B cell (primary cell): ENCODE measurements around the gene PTPRN2. TPM values are rescaled to one million over a fixed set of nuclear protein-coding genes. Genes with fewer than 3 reads are reported as not detected.

Experiments
- ATAC-seq: fragments of 200-7000 bp; cut with Tn5 transposase; one replicate; pipeline ENCODE4 v1.10.0; 2021; ENCODE audit warnings: low read depth, mild to moderate bottlenecking, moderate number of reproducible peaks, moderate library complexity
- CTCF ChIA-PET: fragments of 350-600 bp; sonication (Branson Sonifier 250); formaldehyde crosslinking; loops from one replicate; lab custom pipeline; 2021; ENCODE audit warnings: antibody characterized with exemption, inconsistent platforms; lab: Charles Lee
- POLR2A ChIA-PET: fragments of 350-600 bp; sonication (Branson Sonifier 250); formaldehyde crosslinking; loops from one replicate; lab custom pipeline; 2021; ENCODE audit warnings: antibody characterized with exemption; lab: Charles Lee
- DNase-seq: peaks from one replicate; pipeline ENCODE4 v3.0.0; 2013
- H2AFZ ChIP-seq: 2 replicates; pipeline ENCODE4 v1.6.1; 2012; ENCODE audit warnings: mild to moderate bottlenecking, low read depth, low read length; ENCODE audit not compliant: insufficient read depth, poor library complexity, severe bottlenecking
- H3K27ac ChIP-seq, 2 donors: 1 replicate in 1 of 2; 2 replicates in 1 of 2; pipeline ENCODE4 v1.5.1; 2012 to 2013; ENCODE audit warnings: low read length in 2 of 2, mild to moderate bottlenecking in 2 of 2, moderate library complexity in 1 of 2
- H3K27me3 ChIP-seq, 4 experiments: fragments of 200-600 bp in 1 of 4; sonication (generic) in 1 of 4; replicated peaks in 1 of 4; 1 replicate in 2 of 4; 2 replicates in 2 of 4; pipeline versions ENCODE4 v1.6.1 to v1.7.0; 2013 to 2016; ENCODE audit warnings: low read length in 3 of 4, mild to moderate bottlenecking in 2 of 4, mixed read lengths in 1 of 4, moderate library complexity in 1 of 4; ENCODE audit not compliant: insufficient read depth in 4 of 4, control insufficient read depth in 3 of 4; ENCODE audit errors: control extremely low read depth in 1 of 4
- H3K36me3 ChIP-seq, 2 experiments: replicated peaks in 1 of 2; 1 replicate in 1 of 2; 2 replicates in 1 of 2; pipeline versions ENCODE4 v1.6.1 to v1.7.1; 2013; ENCODE audit warnings: low read length in 1 of 2; ENCODE audit not compliant: insufficient read depth in 2 of 2, control insufficient read depth in 1 of 2; ENCODE audit errors: control extremely low read depth in 1 of 2, extremely low read depth in 1 of 2
- H3K4me1 ChIP-seq, 2 donors: fragments of 200-600 bp in 1 of 2; sonication (generic) in 1 of 2; 1 replicate in 1 of 2; 2 replicates in 1 of 2; pipeline versions ENCODE4 v1.5.1 to v1.6.1; 2013 to 2017; ENCODE audit warnings: low read length in 2 of 2; ENCODE audit not compliant: control insufficient read depth in 2 of 2, insufficient read depth in 2 of 2
- H3K4me2 ChIP-seq: replicated peaks from 2 replicates; pipeline ENCODE3; 2012; ENCODE audit warnings: mild to moderate bottlenecking, low read depth, low read length; ENCODE audit not compliant: poor library complexity, severe bottlenecking
- H3K4me3 ChIP-seq, 5 experiments: fragments of 200-600 bp in 1 of 5; sonication (generic) in 1 of 5; 1 replicate in 3 of 5; 2 replicates in 2 of 5; pipeline versions ENCODE4 v1.5.1 to v1.7.0; 2011 to 2016; ENCODE audit warnings: low read length in 4 of 5, mild to moderate bottlenecking in 4 of 5, low read depth in 2 of 5, control low read depth in 1 of 5, moderate library complexity in 1 of 5; ENCODE audit not compliant: insufficient read depth in 1 of 5; ENCODE audit errors: control extremely low read depth in 1 of 5, extremely low read depth in 1 of 5
- H3K79me2 ChIP-seq: fragments of 200-600 bp; sonication (generic); one replicate; pipeline ENCODE4 v1.6.0; 2016; ENCODE audit warnings: low read length; ENCODE audit not compliant: control insufficient read depth, insufficient read depth
- H3K9ac ChIP-seq: fragments of 200-600 bp; sonication (generic); 2 replicates; pipeline ENCODE4 v1.6.1; 2017; ENCODE audit warnings: mild to moderate bottlenecking, low read length, moderate library complexity
- H3K9me3 ChIP-seq, 3 donors: one replicate each; pipeline versions ENCODE4 v1.6.1 to v1.7.1; 2013; ENCODE audit warnings: low read length in 2 of 3; ENCODE audit not compliant: control insufficient read depth in 2 of 3, insufficient read depth in 1 of 3; ENCODE audit errors: control extremely low read depth in 1 of 3
- H4K20me1 ChIP-seq: 2 replicates; pipeline ENCODE4 v1.6.0; 2012; ENCODE audit warnings: mild to moderate bottlenecking, low read length; ENCODE audit not compliant: insufficient read depth, control insufficient read depth, poor library complexity, severe bottlenecking
- H3K27ac Mint-ChIP-seq: one replicate; pipeline ENCODE4 v1.8.0; 2021; ENCODE audit warnings: mixed read lengths
- H3K27me3 Mint-ChIP-seq: one replicate; pipeline ENCODE4 v1.8.0; 2021; ENCODE audit warnings: mixed read lengths
- H3K4me1 Mint-ChIP-seq: one replicate; pipeline ENCODE4 v1.8.0; 2021; ENCODE audit warnings: mixed read lengths
- H3K4me3 Mint-ChIP-seq: one replicate; pipeline ENCODE4 v1.8.0; 2021; ENCODE audit warnings: mixed read lengths
- H3K9me3 Mint-ChIP-seq: one replicate; pipeline ENCODE4 v1.8.0; 2022; ENCODE audit warnings: mixed read lengths; ENCODE audit not compliant: insufficient read depth
- EZH2 ChIP-seq: IDR thresholded peaks from 2 replicates; pipeline ENCODE4 v1.6.1; 2012; ENCODE audit warnings: borderline replicate concordance, low read depth, mild to moderate bottlenecking, moderate library complexity, low read length; ENCODE audit not compliant: insufficient read depth, poor library complexity, severe bottlenecking
- WGBS: methylation state at CpG from one replicate; pipeline ENCODE4 v1.1.5; 2013; ENCODE audit warnings: missing lambda C conversion rate; ENCODE audit not compliant: insufficient coverage; 5-methylcytosine and 5-hydroxymethylcytosine counted together
- intact Hi-C: fragments of 100-400 bp; cut with micrococcal nuclease; formaldehyde crosslinking; loops from one replicate; pipeline ENCODE4 v1.10.0; 2022
- polyA plus RNA-seq: library from polyadenylated mRNA; depleted of rRNA; stranded (reverse); fragments of >200 nt; gene quantifications from 2 replicates; pipeline ENCODE4 v1.2.3, GENCODE V29; 2012
- total RNA-seq, 2 donors: library from RNA; stranded (reverse); fragments of 120-200 nt in 1 of 2; gene quantifications; 1 replicate in 1 of 2; 2 replicates in 1 of 2; pipeline versions ENCODE4 v1.2.3 to v1.2.4, GENCODE V29; 2013 to 2022
- TF ChIP-seq, protein P1 (sequence below): fragments of 200-600 bp; IDR thresholded peaks from one replicate; pipeline ENCODE4 v1.8.0; 2022; ENCODE audit warnings: antibody characterized with exemption, mild to moderate bottlenecking

The PTPRN2 gene
- total and polyA plus RNA-seq, 2 donors (not counting 1 experiment from before 2014, with no cell fraction given): 2.0 to 5.0 TPM

DNA sequence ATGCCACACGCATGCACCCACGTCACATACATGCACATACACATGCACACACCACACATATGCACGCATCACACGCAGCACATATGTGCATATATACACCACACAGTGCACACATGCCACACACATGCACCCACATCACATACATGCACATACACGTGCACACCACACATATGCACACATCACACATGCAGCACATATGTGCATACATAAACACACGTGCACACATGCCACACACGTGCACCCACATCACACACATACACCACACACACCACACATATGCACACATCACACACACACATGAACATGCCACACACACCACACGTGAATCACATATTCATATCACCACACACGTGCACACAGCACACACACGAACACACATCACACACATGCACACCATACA is 338.8 kb downstream of the PTPRN2 start:
- Mint-ChIP-seq H3K4me1 (no peaks in the 10 kb centered on the region), H3K27me3 (no peaks in the 10 kb centered on the region), H3K27ac (no peak overlapping the region), H3K4me3 (no peak overlapping the region), H3K9me3 (no peaks in the 10 kb centered on the region)
- H2AFZ ChIP-seq: no peak overlapping the region
- no peak for DNase-seq
- no peaks in the 10 kb centered on the region for H4K20me1 ChIP-seq
- no peaks in the 10 kb centered on the region for H3K4me1 ChIP-seq
- H3K4me2 ChIP-seq: no peak overlapping the region
- no peak overlapping the region for H3K27ac ChIP-seq
- no peak for ATAC-seq
- H3K27me3 ChIP-seq: no peaks in the 10 kb centered on the region
- CTCF ChIA-PET: no interaction called here
- no peaks in the 10 kb centered on the region for H3K79me2 ChIP-seq
- no peaks in the 10 kb centered on the region for H3K36me3 ChIP-seq
- intact Hi-C loops: no loop called here
- WGBS: 60% methylated on average over 7 of the region's 10 CpGs
- no peak overlapping the region for H3K9ac ChIP-seq
- TF ChIP-seq EZH2: no peak
- TF ChIP-seq, protein P1, sequence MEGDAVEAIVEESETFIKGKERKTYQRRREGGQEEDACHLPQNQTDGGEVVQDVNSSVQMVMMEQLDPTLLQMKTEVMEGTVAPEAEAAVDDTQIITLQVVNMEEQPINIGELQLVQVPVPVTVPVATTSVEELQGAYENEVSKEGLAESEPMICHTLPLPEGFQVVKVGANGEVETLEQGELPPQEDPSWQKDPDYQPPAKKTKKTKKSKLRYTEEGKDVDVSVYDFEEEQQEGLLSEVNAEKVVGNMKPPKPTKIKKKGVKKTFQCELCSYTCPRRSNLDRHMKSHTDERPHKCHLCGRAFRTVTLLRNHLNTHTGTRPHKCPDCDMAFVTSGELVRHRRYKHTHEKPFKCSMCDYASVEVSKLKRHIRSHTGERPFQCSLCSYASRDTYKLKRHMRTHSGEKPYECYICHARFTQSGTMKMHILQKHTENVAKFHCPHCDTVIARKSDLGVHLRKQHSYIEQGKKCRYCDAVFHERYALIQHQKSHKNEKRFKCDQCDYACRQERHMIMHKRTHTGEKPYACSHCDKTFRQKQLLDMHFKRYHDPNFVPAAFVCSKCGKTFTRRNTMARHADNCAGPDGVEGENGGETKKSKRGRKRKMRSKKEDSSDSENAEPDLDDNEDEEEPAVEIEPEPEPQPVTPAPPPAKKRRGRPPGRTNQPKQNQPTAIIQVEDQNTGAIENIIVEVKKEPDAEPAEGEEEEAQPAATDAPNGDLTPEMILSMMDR: no peak
- H3K9me3 ChIP-seq: peaks cover 0 to 57% (median 0%) of the 10 kb centered on the region in 3 donors
- POLR2A ChIA-PET: no interaction called here
- no peak overlapping the region for H3K4me3 ChIP-seq

DNA sequence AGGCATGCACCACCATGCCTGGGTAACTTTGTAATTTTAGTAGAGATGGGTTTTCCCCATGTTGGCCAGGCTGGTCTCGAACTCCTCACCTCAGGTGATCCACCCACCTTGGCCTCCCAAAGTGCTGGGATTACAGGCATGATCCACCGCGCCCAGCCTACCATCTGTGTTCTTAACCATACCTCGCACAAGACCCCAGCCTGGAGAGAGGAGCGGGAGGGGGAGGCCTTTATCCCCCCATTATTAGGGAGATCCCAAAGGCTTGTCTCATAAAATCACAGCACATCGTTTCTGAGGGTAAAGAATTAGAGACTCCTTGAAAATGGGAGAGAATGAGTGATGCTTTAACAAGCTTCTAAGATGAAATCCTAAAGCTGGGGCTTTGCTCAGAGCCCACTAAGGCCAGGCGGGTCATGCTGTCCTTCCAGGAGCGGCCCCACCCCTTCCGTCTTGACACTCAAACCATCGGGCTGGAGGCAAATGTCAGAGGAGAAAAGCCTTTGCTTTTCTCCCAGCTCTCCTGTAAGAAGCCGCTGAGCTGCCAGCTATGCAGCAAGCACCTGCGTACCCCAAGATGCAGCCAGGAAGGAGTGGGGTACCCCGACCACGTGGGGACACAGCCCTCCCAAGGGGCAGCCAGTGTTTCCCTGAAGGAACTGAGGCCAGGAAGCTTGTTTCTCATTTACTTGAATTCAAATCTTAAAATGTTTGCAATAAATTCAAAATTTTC is 339.7 kb downstream of the PTPRN2 start:
- CTCF ChIA-PET: no interaction called here

More for the DNA sequence above, 339.7 kb downstream of the PTPRN2 start:
- WGBS: 93% methylated on average over 9 of the region's 14 CpGs
- Histone ChIP-seq H3K27me3 (no peaks in the 10 kb centered on the region), H2AFZ (no peak overlapping the region), H3K9ac (no peak overlapping the region), H4K20me1 (no peaks in the 10 kb centered on the region), H3K79me2 (no peaks in the 10 kb centered on the region), H3K9me3 (peaks cover 0 to 52% (median 0%) of the 10 kb centered on the region in 3 donors), H3K36me3 (no peaks in the 10 kb centered on the region), H3K4me2 (no peak overlapping the region), H3K27ac (no peak overlapping the region), H3K4me3 (no peak overlapping the region), H3K4me1 (no peaks in the 10 kb centered on the region)
- Mint-ChIP-seq H3K9me3 (no peaks in the 10 kb centered on the region), H3K4me1 (no peaks in the 10 kb centered on the region), H3K27ac (no peak overlapping the region), H3K27me3 (no peaks in the 10 kb centered on the region), H3K4me3 (no peak overlapping the region)
- POLR2A ChIA-PET: no interaction called here
- ATAC-seq: no peak
- TF ChIP-seq, protein P1: no peak
- no peak for TF ChIP-seq EZH2
- intact Hi-C loops: no loop called here
- no peak for DNase-seq
